WTC11 (cell line): ENCODE measurements around the gene VWA8.

Source experiments
- SP1 ChIP-seq: sonication (generic); formaldehyde crosslinking; conservative IDR thresholded peaks from 2 replicates; pipeline ENCODE4 v1.8.1; 2022; ENCODE audit warnings: missing genetic modification reagents
- ZNF671 ChIP-seq: fragments of 250-450 bp; sonication (Bioruptor Pico); IDR thresholded peaks from 2 replicates; pipeline ENCODE4 v1.8.0; 2021; ENCODE audit warnings: mild to moderate bottlenecking
- TF ChIP-seq, protein P1 (sequence below): fragments of 200-600 bp; IDR thresholded peaks from 2 replicates; pipeline ENCODE4 v1.8.0; 2022; ENCODE audit warnings: antibody characterized with exemption
- TF ChIP-seq, protein P2 (sequence below): sonication (generic); formaldehyde crosslinking; IDR thresholded peaks from 2 replicates; pipeline ENCODE4 v1.8.1; 2023; ENCODE audit warnings: mild to moderate bottlenecking, missing genetic modification reagents

DNA sequence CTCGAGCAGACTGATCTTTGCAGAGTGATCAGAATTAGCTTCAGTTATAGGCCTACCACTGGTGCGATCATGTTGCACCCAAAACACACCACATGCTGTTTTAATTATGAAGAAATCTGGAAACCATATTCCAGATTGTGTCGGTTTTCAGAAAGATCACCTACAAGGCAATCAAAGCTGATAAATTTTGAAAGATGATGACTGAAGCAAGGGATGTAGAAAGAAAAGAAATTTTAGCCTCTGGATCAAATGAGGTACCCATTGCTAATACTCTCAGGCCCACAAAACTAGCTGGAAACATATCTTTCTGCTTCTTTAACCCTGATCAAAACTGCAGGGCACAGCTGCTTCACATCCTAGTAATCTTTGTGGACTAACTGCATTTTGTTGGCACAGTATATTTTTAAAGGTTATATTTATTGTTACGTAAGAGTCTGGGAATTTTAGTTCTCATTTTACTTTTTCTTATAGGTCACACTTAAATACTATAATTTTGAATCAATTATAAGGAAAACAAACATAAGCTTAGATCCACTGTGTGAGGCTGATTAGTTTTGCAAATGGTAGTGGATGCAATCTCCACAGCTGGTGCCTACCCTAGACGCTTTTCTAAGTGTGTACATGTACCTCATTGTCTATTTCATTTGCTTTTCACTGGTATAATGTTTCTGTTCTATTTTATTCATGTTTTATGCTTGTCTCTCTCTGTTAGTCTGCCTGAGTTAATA, 352.6 kb downstream of the VWA8 start:
- TF ChIP-seq, protein P1, sequence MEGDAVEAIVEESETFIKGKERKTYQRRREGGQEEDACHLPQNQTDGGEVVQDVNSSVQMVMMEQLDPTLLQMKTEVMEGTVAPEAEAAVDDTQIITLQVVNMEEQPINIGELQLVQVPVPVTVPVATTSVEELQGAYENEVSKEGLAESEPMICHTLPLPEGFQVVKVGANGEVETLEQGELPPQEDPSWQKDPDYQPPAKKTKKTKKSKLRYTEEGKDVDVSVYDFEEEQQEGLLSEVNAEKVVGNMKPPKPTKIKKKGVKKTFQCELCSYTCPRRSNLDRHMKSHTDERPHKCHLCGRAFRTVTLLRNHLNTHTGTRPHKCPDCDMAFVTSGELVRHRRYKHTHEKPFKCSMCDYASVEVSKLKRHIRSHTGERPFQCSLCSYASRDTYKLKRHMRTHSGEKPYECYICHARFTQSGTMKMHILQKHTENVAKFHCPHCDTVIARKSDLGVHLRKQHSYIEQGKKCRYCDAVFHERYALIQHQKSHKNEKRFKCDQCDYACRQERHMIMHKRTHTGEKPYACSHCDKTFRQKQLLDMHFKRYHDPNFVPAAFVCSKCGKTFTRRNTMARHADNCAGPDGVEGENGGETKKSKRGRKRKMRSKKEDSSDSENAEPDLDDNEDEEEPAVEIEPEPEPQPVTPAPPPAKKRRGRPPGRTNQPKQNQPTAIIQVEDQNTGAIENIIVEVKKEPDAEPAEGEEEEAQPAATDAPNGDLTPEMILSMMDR, result no peak
- TF ChIP-seq, protein P2, sequence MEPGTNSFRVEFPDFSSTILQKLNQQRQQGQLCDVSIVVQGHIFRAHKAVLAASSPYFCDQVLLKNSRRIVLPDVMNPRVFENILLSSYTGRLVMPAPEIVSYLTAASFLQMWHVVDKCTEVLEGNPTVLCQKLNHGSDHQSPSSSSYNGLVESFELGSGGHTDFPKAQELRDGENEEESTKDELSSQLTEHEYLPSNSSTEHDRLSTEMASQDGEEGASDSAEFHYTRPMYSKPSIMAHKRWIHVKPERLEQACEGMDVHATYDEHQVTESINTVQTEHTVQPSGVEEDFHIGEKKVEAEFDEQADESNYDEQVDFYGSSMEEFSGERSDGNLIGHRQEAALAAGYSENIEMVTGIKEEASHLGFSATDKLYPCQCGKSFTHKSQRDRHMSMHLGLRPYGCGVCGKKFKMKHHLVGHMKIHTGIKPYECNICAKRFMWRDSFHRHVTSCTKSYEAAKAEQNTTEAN, result no peak
- TF ChIP-seq ZNF671 (CRISPR knock-in tag), result no peak
- TF ChIP-seq SP1 (CRISPR knock-in tag), result no peak
